HepG2 (cell line): ENCODE results near the gene PLCD4. TPM values are rescaled to one million over a fixed set of nuclear protein-coding genes. Genes with fewer than 3 reads are reported as not detected.

ENCODE experiments used
- ARHGAP35 ChIP-seq: sonication (generic); formaldehyde crosslinking; IDR thresholded peaks from 2 replicates; pipeline ENCODE4 v1.9.0; 2022; ENCODE audit warnings: mild to moderate bottlenecking, inconsistent platforms, moderate library complexity, missing genetic modification reagents, borderline replicate concordance
- MYNN ChIP-seq: sonication (generic); formaldehyde crosslinking; IDR thresholded peaks from 2 replicates; pipeline ENCODE4 v1.4.0; 2020; ENCODE audit warnings: mild to moderate bottlenecking, low read depth, missing genetic modification reagents
- SNAPC5 ChIP-seq: sonication (generic); formaldehyde crosslinking; IDR thresholded peaks from 2 replicates; pipeline ENCODE4 v1.8.1; 2023; ENCODE audit warnings: mild to moderate bottlenecking, missing genetic modification reagents, borderline replicate concordance
- USF2 ChIP-seq, 2 experiments: sonication (generic) in 1 of 2; formaldehyde crosslinking in 1 of 2; IDR thresholded peaks; 2 replicates each; pipeline versions ENCODE4 v1.5.1 to v1.6.1; 2011 to 2020; ENCODE audit warnings: borderline replicate concordance in 1 of 2, low read depth in 1 of 2, low read length in 1 of 2, mild to moderate bottlenecking in 1 of 2, missing genetic modification reagents in 1 of 2, moderate library complexity in 1 of 2
- ZBTB14 ChIP-seq: sonication (generic); formaldehyde crosslinking; IDR thresholded peaks from 2 replicates; pipeline ENCODE4 v1.4.0; 2020; ENCODE audit warnings: missing genetic modification reagents
- ZNF609 ChIP-seq: sonication (generic); formaldehyde crosslinking; IDR thresholded peaks from 2 replicates; pipeline ENCODE4 v1.4.0; 2020; ENCODE audit warnings: mild to moderate bottlenecking, missing genetic modification reagents, borderline replicate concordance
- polyA plus RNA-seq, 8 experiments: library from polyadenylated mRNA; depleted of rRNA in 3 of 8; stranded (reverse) in 7 of 8; unstranded in 1 of 8; fragments of >200 nt; fragmentation: Illumina TruSeq in 4 of 8; extraction: Trizol in 4 of 8; gene quantifications; 2 replicates each; pipeline versions ENCODE4 v1.2.1 to v1.2.3, GENCODE V29; 2011 to 2016; ENCODE audit warnings: low read depth in 4 of 8, missing spikeins in 1 of 8, mixed read lengths in 1 of 8; ENCODE audit not compliant: insufficient read depth in 1 of 8
- total RNA-seq, 5 experiments: library from RNA; depleted of rRNA; stranded (reverse); fragments of >200 nt; fragmentation: Illumina TruSeq; extraction: Trizol; gene quantifications; 2 replicates each; pipeline ENCODE4 v1.2.3, GENCODE V29; 2016; ENCODE audit warnings: low read depth in 1 of 5
- TF ChIP-seq, protein P1 (sequence below): sonication (generic); formaldehyde crosslinking; IDR thresholded peaks from 2 replicates; pipeline ENCODE4 v1.4.0; 2020; ENCODE audit warnings: missing genetic modification reagents
- TF ChIP-seq, protein P2 (sequence below): sonication (generic); formaldehyde crosslinking; IDR thresholded peaks from 2 replicates; pipeline ENCODE4 v1.4.0; 2020; ENCODE audit warnings: missing genetic modification reagents, borderline replicate concordance

Gene PLCD4
- total and polyA plus RNA-seq, 2 of the 13 experiments (the other 11 are each of a cell fraction or from before 2014, with no cell fraction given) = 0.26 TPM; not detected in 1

DNA sequence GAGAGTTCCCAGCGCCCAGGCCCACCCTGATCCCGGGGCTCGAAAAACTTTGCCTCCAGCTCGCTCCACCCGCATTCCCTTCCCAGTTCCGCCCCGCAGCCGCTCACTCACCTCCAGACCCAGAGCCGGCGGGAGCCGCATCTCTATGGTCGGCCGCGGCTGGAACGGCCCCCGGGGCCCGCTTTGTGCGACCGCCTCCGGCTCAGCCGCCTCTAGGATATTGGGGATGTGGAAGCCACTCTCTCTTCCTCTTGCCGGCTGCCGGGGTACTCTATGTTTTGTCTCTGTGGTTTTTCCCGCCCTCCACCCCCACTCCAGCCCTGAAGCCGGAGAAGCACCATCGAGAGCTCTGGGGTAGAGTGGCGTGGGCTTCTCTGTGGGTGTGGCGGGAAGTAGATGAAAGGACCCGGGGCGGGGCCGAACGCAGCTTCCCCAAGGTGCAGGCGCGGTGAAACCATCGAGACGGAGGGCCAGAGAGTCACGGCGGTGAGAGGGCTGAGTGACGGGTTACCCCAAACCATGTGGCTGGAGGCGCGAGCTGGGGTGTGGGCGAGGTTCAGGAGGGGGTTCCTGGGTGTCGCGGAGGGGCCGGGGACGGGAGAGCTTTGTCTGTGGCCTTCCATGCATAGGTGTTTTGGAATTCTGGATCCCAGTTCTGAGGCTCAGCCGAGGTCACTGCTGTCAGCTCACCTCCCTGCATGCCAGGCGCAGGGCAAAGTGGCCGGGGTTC is 51.7 kb downstream of the PLCD4 start, which contains the start of the genes BCS1L and ZNF142 (continued):
- peak; percentile 59; the same call in 1 of the 2 replicates for TF ChIP-seq ARHGAP35 (CRISPR knock-in tag)
- TF ChIP-seq USF2 (IDR thresholded peaks at IDR 0.05; ENCODE audit: low read depth, low read length) = no peak
- TF ChIP-seq USF2 (CRISPR knock-in tag; IDR thresholded peaks at IDR 0.05; ENCODE audit: borderline replicate concordance) = no peak
- TF ChIP-seq, protein P1, sequence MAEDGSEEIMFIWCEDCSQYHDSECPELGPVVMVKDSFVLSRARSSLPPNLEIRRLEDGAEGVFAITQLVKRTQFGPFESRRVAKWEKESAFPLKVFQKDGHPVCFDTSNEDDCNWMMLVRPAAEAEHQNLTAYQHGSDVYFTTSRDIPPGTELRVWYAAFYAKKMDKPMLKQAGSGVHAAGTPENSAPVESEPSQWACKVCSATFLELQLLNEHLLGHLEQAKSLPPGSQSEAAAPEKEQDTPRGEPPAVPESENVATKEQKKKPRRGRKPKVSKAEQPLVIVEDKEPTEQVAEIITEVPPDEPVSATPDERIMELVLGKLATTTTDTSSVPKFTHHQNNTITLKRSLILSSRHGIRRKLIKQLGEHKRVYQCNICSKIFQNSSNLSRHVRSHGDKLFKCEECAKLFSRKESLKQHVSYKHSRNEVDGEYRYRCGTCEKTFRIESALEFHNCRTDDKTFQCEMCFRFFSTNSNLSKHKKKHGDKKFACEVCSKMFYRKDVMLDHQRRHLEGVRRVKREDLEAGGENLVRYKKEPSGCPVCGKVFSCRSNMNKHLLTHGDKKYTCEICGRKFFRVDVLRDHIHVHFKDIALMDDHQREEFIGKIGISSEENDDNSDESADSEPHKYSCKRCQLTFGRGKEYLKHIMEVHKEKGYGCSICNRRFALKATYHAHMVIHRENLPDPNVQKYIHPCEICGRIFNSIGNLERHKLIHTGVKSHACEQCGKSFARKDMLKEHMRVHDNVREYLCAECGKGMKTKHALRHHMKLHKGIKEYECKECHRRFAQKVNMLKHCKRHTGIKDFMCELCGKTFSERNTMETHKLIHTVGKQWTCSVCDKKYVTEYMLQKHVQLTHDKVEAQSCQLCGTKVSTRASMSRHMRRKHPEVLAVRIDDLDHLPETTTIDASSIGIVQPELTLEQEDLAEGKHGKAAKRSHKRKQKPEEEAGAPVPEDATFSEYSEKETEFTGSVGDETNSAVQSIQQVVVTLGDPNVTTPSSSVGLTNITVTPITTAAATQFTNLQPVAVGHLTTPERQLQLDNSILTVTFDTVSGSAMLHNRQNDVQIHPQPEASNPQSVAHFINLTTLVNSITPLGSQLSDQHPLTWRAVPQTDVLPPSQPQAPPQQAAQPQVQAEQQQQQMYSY (CRISPR knock-in tag) = no peak; the same call in 1 of the 2 replicates
- TF ChIP-seq SNAPC5 (CRISPR knock-in tag) = 0 out of 2 replicates have a peak, but pooled peaks have one; percentile 41
- no peak for TF ChIP-seq MYNN (CRISPR knock-in tag)
- TF ChIP-seq ZNF609 (CRISPR knock-in tag) = peak; percentile 47; the same call in 1 of the 2 replicates
- TF ChIP-seq, protein P2, sequence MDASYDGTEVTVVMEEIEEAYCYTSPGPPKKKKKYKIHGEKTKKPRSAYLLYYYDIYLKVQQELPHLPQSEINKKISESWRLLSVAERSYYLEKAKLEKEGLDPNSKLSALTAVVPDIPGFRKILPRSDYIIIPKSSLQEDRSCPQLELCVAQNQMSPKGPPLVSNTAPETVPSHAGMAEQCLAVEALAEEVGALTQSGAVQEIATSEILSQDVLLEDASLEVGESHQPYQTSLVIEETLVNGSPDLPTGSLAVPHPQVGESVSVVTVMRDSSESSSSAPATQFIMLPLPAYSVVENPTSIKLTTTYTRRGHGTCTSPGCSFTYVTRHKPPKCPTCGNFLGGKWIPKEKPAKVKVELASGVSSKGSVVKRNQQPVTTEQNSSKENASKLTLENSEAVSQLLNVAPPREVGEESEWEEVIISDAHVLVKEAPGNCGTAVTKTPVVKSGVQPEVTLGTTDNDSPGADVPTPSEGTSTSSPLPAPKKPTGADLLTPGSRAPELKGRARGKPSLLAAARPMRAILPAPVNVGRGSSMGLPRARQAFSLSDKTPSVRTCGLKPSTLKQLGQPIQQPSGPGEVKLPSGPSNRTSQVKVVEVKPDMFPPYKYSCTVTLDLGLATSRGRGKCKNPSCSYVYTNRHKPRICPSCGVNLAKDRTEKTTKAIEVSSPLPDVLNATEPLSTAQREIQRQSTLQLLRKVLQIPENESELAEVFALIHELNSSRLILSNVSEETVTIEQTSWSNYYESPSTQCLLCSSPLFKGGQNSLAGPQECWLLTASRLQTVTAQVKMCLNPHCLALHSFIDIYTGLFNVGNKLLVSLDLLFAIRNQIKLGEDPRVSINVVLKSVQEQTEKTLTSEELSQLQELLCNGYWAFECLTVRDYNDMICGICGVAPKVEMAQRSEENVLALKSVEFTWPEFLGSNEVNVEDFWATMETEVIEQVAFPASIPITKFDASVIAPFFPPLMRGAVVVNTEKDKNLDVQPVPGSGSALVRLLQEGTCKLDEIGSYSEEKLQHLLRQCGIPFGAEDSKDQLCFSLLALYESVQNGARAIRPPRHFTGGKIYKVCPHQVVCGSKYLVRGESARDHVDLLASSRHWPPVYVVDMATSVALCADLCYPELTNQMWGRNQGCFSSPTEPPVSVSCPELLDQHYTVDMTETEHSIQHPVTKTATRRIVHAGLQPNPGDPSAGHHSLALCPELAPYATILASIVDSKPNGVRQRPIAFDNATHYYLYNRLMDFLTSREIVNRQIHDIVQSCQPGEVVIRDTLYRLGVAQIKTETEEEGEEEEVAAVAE (CRISPR knock-in tag) = peak; percentile 29; the same call in 1 of the 2 replicates
- TF ChIP-seq ZBTB14 (CRISPR knock-in tag) = no peak
